ENCODE data around the gene ZNF878. TPM values are rescaled to one million over a fixed set of nuclear protein-coding genes. Genes with fewer than 3 reads are reported as not detected.

ZNF878 gene
- total RNA-seq, 1 experiment from 2014 or later, result 0.32 TPM

GRCh38 chr19:12015753-12016116, 37.0 kb downstream of the ZNF878 start:
- ChIA-PET CTCF (no interaction called here), POLR2A (no interaction called here)
- no peaks in the 10 kb centered on the region for H3K27me3 ChIP-seq (replicated peaks; ENCODE audit: control insufficient read depth, insufficient read depth, low read length)
- intact Hi-C loops (cut with micrococcal nuclease; ENCODE audit: unreplicated experiment), result no loop called here
- H3K9me3 ChIP-seq, result peaks cover 26% of the 10 kb centered on the region
- Mint-ChIP-seq H3K27ac (ENCODE audit: unreplicated experiment) (no peak overlapping the region), H3K9me3 (ENCODE audit: unreplicated experiment) (peaks cover 29% of the 10 kb centered on the region), H3K36me3 (ENCODE audit: insufficient read depth, unreplicated experiment) (peaks cover 27% of the 10 kb centered on the region), H3K27me3 (ENCODE audit: insufficient read depth, unreplicated experiment) (no peaks in the 10 kb centered on the region), H3K4me1 (ENCODE audit: low read depth, unreplicated experiment) (no peaks in the 10 kb centered on the region), H3K4me3 (ENCODE audit: unreplicated experiment) (no peak overlapping the region)
- DNase-seq, result no peak
- TF ChIP-seq, protein P1, sequence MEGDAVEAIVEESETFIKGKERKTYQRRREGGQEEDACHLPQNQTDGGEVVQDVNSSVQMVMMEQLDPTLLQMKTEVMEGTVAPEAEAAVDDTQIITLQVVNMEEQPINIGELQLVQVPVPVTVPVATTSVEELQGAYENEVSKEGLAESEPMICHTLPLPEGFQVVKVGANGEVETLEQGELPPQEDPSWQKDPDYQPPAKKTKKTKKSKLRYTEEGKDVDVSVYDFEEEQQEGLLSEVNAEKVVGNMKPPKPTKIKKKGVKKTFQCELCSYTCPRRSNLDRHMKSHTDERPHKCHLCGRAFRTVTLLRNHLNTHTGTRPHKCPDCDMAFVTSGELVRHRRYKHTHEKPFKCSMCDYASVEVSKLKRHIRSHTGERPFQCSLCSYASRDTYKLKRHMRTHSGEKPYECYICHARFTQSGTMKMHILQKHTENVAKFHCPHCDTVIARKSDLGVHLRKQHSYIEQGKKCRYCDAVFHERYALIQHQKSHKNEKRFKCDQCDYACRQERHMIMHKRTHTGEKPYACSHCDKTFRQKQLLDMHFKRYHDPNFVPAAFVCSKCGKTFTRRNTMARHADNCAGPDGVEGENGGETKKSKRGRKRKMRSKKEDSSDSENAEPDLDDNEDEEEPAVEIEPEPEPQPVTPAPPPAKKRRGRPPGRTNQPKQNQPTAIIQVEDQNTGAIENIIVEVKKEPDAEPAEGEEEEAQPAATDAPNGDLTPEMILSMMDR (IDR thresholded peaks at IDR 0.05; ENCODE audit: insufficient read depth in 1 of 2, low read depth in 1 of 2, low read length in 1 of 2, severe bottlenecking in 1 of 2, unreplicated experiment in 1 of 2), result no peak
- no peak overlapping the region for H3K4me3 ChIP-seq (ENCODE audit: low read depth, low read length)
- no peaks in the 10 kb centered on the region for H3K36me3 ChIP-seq (ENCODE audit: control insufficient read depth, insufficient read depth, low read length)
- no peaks in the 10 kb centered on the region for H3K4me1 ChIP-seq
- no TSS peak for BruUV-seq (replicated peaks)

- Histone ChIP-seq H3K27me3 (replicated peaks; ENCODE audit: control insufficient read depth, insufficient read depth, low read length) (no peaks in the 10 kb centered on the region), H3K4me1 (no peaks in the 10 kb centered on the region), H3K36me3 (ENCODE audit: control insufficient read depth, insufficient read depth, low read length) (no peaks in the 10 kb centered on the region), H3K4me3 (ENCODE audit: low read depth, low read length) (no peak overlapping the region), H3K9me3 (peaks cover 26% of the 10 kb centered on the region)
- peaks cover 27% of the 10 kb centered on the region for H3K36me3 Mint-ChIP-seq (ENCODE audit: insufficient read depth, unreplicated experiment)
- intact Hi-C loops (cut with micrococcal nuclease; ENCODE audit: unreplicated experiment), result no loop called here
- TF ChIP-seq, protein P1 (IDR thresholded peaks at IDR 0.05; ENCODE audit: insufficient read depth in 1 of 2, low read depth in 1 of 2, low read length in 1 of 2, severe bottlenecking in 1 of 2, unreplicated experiment in 1 of 2), result no peak
- no TSS peak for BruUV-seq (replicated peaks)
- no peak overlapping the region for H3K4me3 Mint-ChIP-seq (ENCODE audit: unreplicated experiment)
- no peaks in the 10 kb centered on the region for H3K27me3 Mint-ChIP-seq (ENCODE audit: insufficient read depth, unreplicated experiment)
- ChIA-PET POLR2A (no interaction called here), CTCF (no interaction called here)
- no peaks in the 10 kb centered on the region for H3K4me1 Mint-ChIP-seq (ENCODE audit: low read depth, unreplicated experiment)
- DNase-seq, result no peak
- no peak overlapping the region for H3K27ac Mint-ChIP-seq (ENCODE audit: unreplicated experiment)
- peaks cover 29% of the 10 kb centered on the region for H3K9me3 Mint-ChIP-seq (ENCODE audit: unreplicated experiment)
These were observed 37.6 kb downstream of the ZNF878 start for GRCh38 chr19:12015015-12015752.

GRCh38 chr19:12000152-12000981, 52.4 kb downstream of the ZNF878 start:
- Mint-ChIP-seq H3K36me3 (ENCODE audit: insufficient read depth, unreplicated experiment) (no peaks in the 10 kb centered on the region), H3K27ac (ENCODE audit: unreplicated experiment) (no peak overlapping the region), H3K9me3 (ENCODE audit: unreplicated experiment) (peaks cover 19% of the 10 kb centered on the region), H3K4me1 (ENCODE audit: low read depth, unreplicated experiment) (no peaks in the 10 kb centered on the region), H3K27me3 (ENCODE audit: insufficient read depth, unreplicated experiment) (no peaks in the 10 kb centered on the region), H3K4me3 (ENCODE audit: unreplicated experiment) (no peak overlapping the region)
- DNase-seq, result no peak
- Histone ChIP-seq H3K4me3 (ENCODE audit: low read depth, low read length) (no peak overlapping the region), H3K9me3 (no peaks in the 10 kb centered on the region), H3K36me3 (ENCODE audit: control insufficient read depth, insufficient read depth, low read length) (no peaks in the 10 kb centered on the region), H3K4me1 (no peaks in the 10 kb centered on the region), H3K27me3 (replicated peaks; ENCODE audit: control insufficient read depth, insufficient read depth, low read length) (no peaks in the 10 kb centered on the region)
- TF ChIP-seq, protein P1 (IDR thresholded peaks at IDR 0.05; ENCODE audit: insufficient read depth in 1 of 2, low read depth in 1 of 2, low read length in 1 of 2, severe bottlenecking in 1 of 2, unreplicated experiment in 1 of 2), result no peak
- ChIA-PET CTCF (no interaction called here), POLR2A (no interaction called here)
- intact Hi-C loops (cut with micrococcal nuclease; ENCODE audit: unreplicated experiment), result no loop called here
- BruUV-seq (replicated peaks), result no TSS peak

Data from Caco-2 (cell line).